NCI-H187 treated with DMSO at 0.1 percent for 48 hours (cell line): ENCODE measurements around the gene RAB21.
"Not testable (repeated sequence)": the region's sequence is repeated elsewhere in the genome, so short reads cannot be mapped to it uniquely, and the experiment has no call there.

Source experiments
- DNase-seq: peaks from one replicate; lab custom pipeline; 2025; lab: John Stamatoyannopoulos, UW

Gene RAB21

DNA sequence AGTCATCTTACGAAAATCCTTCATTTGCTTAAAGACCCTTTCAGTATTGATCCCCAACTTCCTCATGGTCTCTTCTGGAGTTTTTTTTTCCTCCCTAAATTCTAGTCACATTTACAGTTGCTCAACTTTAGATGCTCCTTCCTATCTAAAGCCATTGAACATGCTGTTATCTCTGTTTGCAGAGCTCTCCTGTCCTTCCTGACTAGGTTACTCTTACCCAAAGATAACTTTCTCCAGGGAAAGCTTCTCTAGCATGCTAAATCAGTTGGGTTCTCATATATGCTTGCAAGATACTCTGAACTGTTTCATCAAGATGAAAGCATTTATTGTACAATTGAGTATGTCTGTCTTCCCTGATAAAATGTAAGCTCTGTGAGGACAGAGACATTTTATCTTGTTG, 1.8 kb upstream of the RAB21 start:
- DNase-seq, result no peak

DNA sequence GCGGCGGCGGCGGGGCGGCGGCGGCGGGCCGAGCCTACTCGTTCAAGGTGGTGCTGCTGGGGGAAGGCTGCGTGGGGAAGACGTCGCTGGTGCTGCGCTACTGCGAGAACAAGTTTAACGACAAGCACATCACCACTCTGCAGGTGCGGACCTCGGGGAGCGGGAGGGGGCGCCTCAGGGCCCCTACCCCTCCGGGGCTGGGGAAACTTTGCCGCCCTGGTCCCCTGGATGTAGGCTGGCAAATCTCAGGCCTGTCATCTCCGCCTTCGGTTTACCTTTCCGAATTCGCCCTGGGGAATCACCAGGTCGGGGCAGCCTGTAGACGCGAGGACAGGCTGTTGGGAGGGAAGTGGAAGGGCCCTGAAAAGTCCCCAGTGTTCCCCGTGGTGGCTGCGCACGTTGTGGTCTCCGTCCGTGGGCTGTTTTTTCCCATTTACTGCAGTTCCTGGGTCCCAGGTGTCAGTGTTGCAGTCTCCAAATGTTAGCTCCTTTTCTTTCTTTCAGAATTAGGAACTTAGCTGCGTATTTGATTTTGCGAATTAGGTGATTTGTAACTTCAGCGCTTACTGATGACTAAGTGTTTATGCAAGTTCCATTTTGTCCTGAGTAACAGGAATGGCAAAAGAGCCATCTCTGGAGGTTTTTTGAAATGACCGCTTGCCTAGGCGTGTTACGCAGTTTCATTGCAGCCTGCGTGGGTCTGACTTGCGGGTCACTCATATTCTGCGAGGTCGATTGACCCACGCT, 656 bp downstream of the RAB21 start:
- DNase-seq, result no peak

DNA sequence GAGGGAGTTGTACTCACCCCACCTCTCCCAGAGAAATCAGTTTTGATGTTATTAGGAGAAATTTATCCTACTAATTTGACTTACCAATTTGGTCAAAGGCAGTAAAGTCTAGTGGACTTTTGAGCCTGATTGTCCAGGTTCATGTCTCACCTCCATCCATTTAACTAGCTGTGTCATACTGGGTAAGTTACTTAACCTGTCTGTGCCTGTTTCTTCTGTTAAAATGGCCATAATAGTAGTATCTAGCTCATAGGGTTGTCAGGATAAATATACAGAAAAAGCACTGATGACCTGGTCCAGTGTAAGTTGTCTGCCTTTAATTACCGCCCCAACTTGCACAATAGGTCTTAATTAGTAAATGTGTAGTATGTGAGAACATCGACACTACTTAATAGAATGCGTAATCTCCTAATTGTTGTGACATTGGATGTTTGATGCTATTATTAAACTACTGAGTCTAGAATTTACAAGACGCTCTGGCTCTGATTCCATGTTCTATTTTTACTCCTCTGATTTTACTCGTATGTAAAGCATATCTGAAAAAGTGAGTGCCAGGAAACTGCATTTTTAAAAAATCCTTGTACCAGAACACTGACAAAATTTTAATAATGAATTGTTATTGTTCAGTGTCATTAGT, 1.5 kb downstream of the RAB21 start:
- DNase-seq, result no peak

DNA sequence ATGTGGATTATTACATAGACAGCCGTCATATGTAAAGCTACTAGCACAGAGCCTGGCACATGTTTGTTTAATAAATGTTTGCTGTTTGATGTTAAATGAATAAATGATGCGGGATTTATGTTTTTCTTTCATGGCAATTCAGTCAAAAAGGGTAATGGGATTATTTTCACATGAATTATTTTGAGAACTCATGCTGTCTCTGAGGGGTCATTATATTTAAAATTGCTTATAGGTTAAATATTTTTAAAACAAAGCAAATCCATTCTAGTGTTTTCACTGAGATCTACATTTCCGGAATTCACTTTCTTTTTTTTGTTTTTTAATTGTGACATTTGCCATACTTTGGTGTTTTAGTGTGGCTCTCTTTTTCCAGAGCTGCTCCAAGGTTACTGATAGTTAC, 5.3 kb downstream of the RAB21 start:
- no peak for DNase-seq

DNA sequence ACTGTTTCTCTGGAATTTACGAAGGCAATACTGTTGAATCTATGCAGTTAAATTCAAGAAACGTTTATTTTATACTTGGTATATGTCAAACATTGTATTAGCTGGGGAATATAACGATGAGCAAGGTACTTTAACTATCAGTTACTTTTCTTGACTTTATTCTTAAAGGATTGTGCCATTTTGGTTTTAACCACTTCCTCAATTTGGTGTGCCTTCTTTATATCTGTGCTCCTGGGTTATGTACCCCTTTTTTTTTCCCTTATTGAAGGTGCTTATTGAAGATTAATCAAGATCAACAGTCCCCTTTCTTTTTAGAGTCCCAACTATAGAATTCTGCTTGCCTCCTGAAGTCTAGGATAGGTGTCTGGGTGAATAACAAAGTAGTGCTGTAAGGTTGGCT, 5.8 kb downstream of the RAB21 start:
- DNase-seq, result no peak

DNA sequence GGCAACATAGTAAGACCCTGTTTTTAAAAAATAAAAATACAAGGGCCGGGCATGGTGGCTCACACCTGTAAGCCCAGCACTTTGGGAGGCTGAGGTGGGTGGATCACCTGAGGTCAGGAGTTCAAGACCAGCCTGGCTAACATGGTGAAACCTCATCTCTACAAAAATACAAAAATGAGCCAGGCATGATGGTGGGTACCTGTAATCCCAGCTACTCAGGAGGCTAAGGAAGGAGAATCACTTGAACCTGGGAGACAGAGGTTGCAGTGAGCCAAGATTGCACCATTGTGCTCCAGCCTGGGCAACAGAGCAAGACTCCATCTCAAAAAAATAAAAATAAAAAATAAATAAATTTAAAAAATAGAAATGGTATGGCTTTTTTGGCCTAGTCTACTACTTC, 6.7 kb downstream of the RAB21 start:
- not testable (repeated sequence) for DNase-seq

DNA sequence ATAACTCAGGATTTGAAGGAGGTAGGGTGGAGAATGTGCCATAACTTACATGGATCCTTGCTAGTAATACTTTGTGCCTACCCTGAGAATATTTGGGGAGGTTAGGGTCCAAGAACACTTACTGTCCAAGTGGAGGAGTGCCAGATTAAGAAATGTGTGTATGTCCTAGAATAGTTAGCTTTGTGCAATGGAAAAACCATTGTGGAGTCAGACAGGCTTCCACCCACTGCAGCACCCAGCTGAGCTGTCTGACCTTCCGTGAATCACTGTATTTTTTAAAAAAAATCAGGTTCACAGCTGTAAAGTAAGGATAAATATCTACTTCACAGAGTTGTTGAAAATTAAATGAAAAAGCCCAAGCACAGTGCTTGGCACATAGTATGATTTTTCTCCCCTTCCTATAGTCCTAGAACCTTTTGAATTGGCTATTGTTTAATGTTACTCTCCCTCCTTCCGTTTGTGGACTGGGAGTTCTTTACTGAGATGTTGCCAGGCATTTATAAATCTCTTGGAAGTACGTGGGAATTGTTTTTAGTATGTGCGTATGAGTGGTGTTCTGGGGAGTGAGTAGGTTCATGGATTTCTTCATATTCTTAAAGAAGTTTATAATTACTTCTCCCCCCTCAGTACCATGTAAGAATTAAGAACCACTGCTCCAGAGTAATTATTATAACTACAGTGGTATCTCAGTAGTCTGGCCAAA, 9.2 kb downstream of the RAB21 start:
- no peak for DNase-seq

DNA sequence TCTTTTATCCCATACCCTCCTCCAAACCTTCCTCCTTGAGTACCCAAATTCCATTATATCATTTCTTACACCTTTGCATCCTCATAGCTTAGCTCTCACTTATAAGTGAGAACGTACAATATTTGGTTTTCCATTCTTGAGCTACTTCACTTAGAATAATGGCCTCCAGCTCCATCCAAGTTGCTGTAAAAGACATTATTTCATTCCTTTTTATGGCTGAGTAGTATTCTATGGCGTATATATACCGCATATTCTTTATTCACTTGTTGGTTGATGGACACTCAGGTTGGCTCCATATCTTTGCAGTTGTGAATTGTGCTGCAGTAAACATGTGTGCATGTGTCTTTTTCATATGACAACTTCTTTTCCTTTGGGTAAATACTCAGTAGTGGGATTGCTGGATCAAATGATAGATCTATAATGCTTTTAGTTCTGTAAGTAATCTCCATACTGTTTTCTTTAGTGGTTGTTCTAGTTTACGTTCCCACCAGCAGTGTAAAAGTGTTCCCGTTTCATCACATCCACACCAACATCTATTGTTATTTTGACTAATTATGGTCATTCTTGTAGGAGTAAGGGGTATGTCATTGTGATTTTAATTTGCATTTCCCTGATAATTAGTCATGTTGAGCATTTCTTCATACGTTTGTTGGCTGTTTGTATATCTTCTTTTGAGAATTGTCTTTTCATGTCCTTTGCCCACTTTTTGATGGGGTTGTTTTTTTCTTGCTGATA, 10.1 kb downstream of the RAB21 start:
- DNase-seq, result no peak

DNA sequence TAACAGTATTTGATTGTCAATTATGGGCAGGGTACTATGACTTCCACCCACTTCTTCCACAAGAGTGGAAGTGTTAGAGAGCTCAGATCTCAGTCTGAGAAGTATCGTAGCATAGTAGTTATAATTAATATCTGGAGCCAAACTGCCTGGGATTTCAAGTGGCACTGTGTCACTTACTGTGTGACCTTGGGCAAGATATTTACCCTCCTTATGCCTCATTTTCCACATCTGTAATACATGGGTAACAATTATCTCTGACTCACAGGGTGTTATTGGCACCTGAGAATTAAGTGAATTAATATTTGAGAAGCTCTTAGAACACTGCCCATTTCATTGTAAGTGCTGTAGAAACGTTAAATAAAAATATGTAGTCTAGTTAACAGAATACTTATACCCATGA, 11.5 kb downstream of the RAB21 start:
- DNase-seq, result no peak

DNA sequence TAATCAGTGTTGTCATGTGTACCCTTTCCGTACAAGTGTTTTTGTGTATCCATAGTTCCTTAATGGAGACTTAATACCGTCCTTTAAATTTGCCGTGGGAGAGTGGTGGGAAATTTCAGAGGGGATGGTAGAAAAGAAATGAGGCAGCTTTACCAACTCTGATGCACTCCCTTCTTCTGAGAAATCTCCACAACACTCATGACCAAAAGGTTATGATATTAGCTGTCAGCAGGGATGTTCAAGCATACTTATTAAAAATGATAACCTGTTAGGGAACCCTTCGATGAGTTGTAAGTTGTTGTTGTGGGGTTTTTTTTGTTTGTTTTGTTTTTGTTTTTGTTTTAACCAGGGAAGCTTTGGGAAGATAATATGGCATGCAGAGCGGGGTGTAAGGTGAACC, 12.5 kb downstream of the RAB21 start:
- no peak for DNase-seq

DNA sequence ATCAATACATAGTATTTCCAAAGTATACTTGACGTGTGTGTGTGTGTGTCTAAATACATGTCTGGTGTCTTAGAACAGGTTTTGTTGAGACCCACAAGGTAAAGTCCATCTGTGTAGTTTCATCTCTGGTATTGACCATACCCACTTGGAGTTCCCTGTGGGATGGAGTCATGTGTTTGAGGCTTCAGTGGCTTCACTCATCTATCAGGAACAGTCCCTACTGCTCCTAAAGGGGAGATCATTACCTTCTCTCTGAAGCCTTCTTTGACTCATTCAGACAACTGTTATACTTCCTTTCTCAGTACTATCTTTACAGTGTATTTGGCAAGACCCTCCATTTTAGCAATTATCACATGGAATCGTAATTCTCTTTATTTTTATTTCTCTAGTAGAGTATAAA, 14.2 kb downstream of the RAB21 start:
- no peak for DNase-seq

DNA sequence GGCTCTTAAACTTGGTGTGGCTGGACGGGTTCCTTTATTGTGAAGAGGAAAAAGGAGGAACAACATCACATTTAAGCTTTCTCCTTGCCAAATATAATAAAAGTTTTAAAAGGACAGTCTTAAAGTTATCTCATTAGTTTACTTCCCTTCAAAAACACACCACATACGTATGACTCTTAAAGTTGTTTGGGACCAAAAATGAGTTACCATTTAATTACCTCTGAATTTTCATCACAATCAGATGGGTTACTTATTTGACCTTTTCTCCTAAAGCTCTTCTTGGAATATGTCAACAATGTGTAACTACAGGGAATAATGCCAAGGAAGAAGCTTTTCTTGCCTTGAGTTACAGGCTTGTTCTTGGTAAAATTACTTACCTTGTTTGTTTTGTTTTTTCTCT, 16.4 kb downstream of the RAB21 start:
- DNase-seq, result no peak

DNA sequence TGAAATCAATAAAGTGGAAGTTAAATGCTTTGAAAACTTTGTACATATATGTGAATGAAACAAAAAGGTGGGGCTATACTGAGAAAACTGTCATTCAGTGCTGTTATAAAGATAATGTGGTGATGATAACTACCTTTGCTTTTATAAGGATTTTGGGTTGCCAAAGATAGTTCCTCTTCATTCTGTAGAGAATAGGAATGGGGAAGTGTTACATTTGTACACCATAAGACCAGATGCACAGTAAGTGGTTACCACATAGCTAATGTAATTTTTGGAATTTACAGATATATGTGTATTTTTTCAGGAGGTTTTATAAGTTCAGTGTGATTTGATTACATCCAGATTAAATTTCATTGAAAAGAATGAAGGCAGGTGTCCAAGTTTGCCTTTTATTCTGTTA, 18.1 kb downstream of the RAB21 start:
- no peak for DNase-seq

DNA sequence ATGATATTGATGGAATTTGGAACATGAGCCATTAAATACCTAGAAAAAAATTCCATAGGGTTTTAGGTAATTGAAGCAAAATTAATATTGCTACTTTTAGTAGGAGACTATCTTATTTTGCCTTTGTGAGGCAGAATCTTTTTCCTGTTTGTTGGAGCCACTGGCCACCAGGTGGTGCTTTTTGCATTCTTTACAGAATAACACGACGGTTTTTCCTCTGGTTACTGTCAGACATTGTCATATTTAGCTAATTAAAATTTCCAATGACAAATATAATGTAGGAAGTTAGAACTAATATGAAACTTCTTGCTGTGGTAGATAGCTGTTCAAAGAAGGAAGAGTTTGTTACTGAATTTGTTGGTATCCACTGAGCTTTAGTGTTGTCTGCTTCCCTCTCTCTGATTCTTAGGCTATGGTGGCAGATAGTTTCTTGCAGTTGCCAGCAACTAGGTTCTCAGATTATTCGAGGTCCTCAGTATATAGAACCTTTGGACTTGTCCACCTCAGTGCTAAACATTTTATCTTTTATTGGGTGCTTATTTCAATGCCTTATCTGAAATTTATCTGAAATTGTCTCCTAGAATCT, 25.7 kb downstream of the RAB21 start:
- no peak for DNase-seq

DNA sequence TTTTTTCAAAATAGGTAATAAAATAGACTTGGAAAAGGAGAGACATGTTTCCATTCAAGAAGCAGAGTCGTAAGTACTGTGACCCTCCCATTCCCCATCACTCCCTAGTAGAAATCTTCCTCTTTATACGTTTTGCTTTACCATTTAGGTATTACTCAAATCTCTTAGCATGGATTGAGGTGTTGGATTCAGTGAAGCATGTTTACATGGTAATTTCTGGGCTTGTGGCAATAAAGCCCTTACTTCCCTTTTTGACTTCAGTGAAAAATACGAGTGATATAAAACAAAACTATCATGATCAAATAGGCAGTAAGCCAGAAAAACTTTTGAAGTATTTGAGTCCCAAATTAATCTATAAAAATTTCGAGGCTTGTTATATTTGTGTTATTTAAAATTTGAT, 27.4 kb downstream of the RAB21 start:
- DNase-seq, result no peak

DNA sequence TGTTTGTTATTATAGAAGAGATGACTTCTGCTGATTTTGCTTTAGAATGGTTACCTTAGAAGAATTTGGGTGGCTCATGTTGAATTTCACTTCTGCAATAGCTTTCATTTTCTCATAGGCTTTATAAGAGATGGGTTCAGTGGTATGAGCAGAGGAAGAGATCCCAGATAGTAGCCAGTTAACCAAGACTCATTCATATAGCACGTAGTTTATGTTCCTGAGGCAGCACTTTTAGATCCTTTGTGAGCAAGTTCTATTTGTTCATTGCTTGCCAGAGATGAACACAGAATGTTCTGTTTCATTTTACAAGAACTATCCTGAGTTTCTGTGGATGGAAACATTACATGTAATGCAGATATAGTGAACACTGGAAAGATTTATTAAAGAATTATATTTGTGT, 32.2 kb downstream of the RAB21 start:
- no peak for DNase-seq

DNA sequence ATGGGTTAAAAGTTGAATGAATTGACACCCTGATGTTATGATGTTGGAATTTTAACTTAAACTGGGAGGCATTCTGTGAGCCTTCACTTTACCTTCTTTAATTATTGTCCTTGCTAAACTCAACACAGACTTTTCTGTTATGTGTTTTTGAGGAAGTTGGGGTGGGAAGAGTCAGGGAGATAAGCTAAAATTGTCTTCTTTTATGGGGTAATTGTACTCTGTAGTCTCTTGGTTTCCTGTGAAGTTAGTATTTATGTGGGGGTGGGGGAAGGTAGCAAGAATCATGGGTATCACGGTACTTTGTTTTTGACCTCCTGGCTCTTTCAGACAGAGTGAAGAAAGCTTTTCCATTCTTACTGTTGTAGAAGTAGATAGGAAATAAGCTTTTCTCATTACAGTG, 32.9 kb downstream of the RAB21 start:
- no peak for DNase-seq

DNA sequence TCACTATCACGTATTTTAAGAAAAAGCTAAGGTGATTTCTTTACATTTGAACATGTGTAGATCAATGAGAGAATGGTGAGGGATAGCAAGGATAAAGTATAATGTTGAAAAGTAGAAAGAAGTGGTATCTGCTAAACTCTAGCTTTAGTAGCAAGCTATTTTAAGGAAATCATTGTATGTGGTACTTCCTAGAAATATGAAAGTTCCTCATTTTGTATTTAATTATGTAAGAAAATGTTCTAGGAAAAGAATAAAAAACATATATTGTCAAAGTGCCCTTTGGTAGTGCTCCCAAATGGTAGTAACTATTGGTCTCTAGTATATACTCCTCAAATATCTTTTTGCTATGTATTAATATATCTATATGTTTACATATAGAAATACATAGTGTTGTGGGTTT, 35.7 kb downstream of the RAB21 start:
- DNase-seq, result no peak

DNA sequence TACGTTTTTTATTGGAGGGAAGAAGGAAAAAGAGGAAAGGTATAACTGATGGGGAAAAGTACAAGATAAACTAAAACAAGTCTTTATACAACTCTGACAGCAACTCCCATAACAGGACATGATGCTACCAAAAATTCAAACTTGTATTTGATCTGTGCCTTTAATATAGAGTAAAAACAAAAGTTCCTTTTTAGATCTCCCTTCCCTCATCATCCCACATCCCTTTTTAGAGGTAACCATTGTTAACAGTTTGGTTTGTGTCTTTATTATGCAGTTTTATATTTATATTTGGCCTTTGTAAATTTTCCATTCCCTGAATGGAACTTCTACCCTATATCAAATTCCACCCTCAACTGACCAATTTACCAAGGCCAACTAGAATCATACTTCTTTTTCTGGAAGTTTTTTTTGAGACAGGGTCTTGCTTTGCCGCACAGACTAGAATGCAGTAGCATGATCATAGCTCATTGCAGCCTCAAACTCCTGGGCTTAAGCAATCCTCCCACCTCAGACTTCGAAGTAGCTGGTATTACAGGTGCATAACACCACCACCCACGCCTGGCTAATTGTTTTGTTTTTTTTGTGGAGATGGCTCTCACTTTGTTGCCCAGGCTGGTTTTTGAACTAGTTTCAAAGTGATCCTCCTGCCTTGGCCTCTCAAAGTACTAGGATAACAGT, 36.9 kb downstream of the RAB21 start:
- no peak for DNase-seq

DNA sequence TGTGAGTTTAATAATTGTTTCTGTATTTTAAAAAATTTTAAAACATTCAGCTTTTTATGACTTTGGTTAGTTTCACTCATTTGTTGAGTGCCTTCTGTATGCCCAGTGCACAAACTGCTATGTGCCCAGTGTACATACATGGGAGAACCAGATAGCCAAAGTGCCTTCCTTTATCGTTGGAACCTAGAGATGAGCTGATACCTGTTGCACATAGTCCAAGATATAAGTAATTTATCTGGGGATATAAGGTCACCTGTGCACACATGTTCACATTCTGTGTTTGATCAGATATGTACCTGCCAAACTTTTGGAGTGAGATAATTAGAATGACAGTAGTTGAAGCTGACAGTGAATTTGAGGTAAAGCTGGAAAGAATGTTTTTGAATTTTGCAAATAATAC, 37.9 kb downstream of the RAB21 start:
- no peak for DNase-seq

DNA sequence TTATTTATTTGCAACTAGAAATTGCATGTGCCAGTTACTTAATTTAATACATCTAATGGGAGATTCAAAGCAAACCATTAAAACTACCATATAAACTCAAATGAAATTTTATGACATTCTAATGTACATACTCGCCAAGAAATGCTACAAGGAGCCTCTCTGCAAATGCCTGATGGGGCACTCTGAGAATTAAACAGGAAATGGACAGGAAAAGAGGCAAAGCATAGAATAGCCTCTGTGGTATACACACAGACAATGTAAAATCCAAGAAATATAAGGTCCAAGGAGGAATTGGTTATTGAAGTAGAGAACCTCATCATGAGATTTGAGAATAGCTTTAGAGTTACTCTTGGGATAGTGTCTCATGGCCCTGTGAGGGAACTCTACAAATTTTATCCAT, 41.2 kb downstream of the RAB21 start:
- no peak for DNase-seq

DNA sequence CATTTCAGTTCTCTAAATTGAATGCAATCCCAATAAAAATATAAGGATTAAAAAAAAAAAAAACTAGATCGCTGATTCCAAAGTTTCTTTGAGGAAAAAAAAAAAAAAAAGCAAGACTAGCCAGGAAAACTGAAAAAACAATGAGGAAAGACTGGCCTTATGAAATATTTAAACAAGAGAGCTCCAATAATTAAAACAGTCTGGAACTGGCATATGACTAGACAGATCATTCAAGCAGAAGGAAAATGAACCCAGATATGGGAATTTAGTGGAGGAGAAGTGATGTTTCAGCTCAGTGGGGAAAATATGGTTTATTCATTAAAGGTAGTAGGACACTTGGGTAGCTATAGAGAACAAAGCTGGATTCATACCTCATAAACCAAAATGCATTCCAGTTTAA, 42.9 kb downstream of the RAB21 start:
- no peak for DNase-seq
